ENCODE results near the gene TADA3.
A peak's percentile ranks its signal among the peaks of the same experiment; 100 is the strongest.

The TADA3 gene

GRCh38 chr3:9810433-9810770 is 18.1 kb upstream of the TADA3 start:
- H3K4me3 ChIP-seq = peak overlapping the region; percentile 56 to 82 (median 76)
- peak overlapping the region; percentile 78 to 99 (median 95) for H3K27ac ChIP-seq

- peak within 1 kb of the TSS; percentile 56 to 82 (median 76) for H3K4me3 ChIP-seq
- peak within 1 kb of the TSS; percentile 78 to 99 (median 95) for H3K27ac ChIP-seq
Observed at GRCh38 chr3:9809615-9810432, 17.6 kb upstream of the TADA3 start, which contains the start of gene TTLL3. TSS of gene TTLL3 (plus strand) at chr3:9810262. CDS start at chr3:9810662, 400 bp downstream.

GRCh38 chr3:9809239-9809614 is 17.0 kb upstream of the TADA3 start:
- Histone ChIP-seq H3K27ac (peak overlapping the region; percentile 78 to 99 (median 95)), H3K4me3 (peak overlapping the region in 6 of 7 experiments; percentile 56 to 82 (median 72))

- peak overlapping the region in 19 of 21 experiments; percentile 89 to 99 (median 95) for H3K27ac ChIP-seq
Observed at GRCh38 chr3:9808345-9809037, 16.2 kb upstream of the TADA3 start.

GRCh38 chr3:9807981-9808344 is 15.7 kb upstream of the TADA3 start:
- Histone ChIP-seq H3K4me3 (no peak overlapping the region), H3K27ac (peak overlapping the region in 4 of 21 experiments; percentile 95 to 99 (median 97))

More at GRCh38 chr3:9808345-9809037, 16.2 kb upstream of the TADA3 start:
- no peak overlapping the region for H3K4me3 ChIP-seq

- Histone ChIP-seq H3K27ac (no peak overlapping the region), H3K4me3 (no peak overlapping the region)
Observed at GRCh38 chr3:9806688-9807589, 14.7 kb upstream of the TADA3 start.

- no peak overlapping the region for H3K4me3 ChIP-seq
- no peak overlapping the region for H3K27ac ChIP-seq
Observed at GRCh38 chr3:9806137-9806536, 13.9 kb upstream of the TADA3 start.

GRCh38 chr3:9804996-9805395 is 12.7 kb upstream of the TADA3 start:
- Histone ChIP-seq H3K4me3 (no peak overlapping the region), H3K27ac (no peak overlapping the region)

GRCh38 chr3:9803494-9803893 is 11.2 kb upstream of the TADA3 start:
- no peak overlapping the region for H3K4me3 ChIP-seq
- no peak overlapping the region for H3K27ac ChIP-seq

GRCh38 chr3:9800529-9800928 is 8.3 kb upstream of the TADA3 start:
- no peak overlapping the region for H3K4me3 ChIP-seq
- H3K27ac ChIP-seq = no peak overlapping the region

- Histone ChIP-seq H3K27ac (no peak overlapping the region), H3K4me3 (no peak overlapping the region)
Observed at GRCh38 chr3:9797196-9797945, 5.1 kb upstream of the TADA3 start.

- Histone ChIP-seq H3K4me3 (no peak overlapping the region), H3K27ac (peak overlapping the region in 1 of 21 experiments; percentile 35)
Observed at GRCh38 chr3:9795207-9795606, 2.9 kb upstream of the TADA3 start.

GRCh38 chr3:9794400-9794799 is 2.1 kb upstream of the TADA3 start:
- H3K4me3 ChIP-seq = peak overlapping the region in 1 of 7 experiments; percentile 98

GRCh38 chr3:9793161-9793781 is 998 bp upstream of the TADA3 start:
- peak overlapping the region; percentile 79 to 100 (median 98) for H3K27ac ChIP-seq
- H3K4me3 ChIP-seq = peak overlapping the region; percentile 87 to 98 (median 90)

More at GRCh38 chr3:9794400-9794799, 2.1 kb upstream of the TADA3 start:
- peak overlapping the region in 2 of 21 experiments; percentile 35 for H3K27ac ChIP-seq

- peak overlapping the region; percentile 87 to 98 (median 90) for H3K4me3 ChIP-seq
- H3K27ac ChIP-seq = peak overlapping the region; percentile 79 to 100 (median 98)
Observed at GRCh38 chr3:9791790-9792404, 376 bp downstream of the TADA3 start.

- no peak overlapping the region for H3K4me3 ChIP-seq
Observed at GRCh38 chr3:9791127-9791526, 1.1 kb downstream of the TADA3 start.

GRCh38 chr3:9787714-9788113 is 4.6 kb downstream of the TADA3 start:
- no peak overlapping the region for H3K27ac ChIP-seq
- H3K4me3 ChIP-seq = no peak overlapping the region

More at GRCh38 chr3:9791127-9791526, 1.1 kb downstream of the TADA3 start:
- H3K27ac ChIP-seq = peak overlapping the region in 10 of 21 experiments; percentile 91 to 100 (median 98)
